OCI-LY1 (cell line): ENCODE measurements around the gene ARHGAP18.

Source experiments
- H2AFZ ChIP-seq: fragments of 200-600 bp; sonication (generic), shearing (Covaris generic); 2 replicates; pipeline ENCODE4 v1.6.0; 2014; ENCODE audit warnings: antibody characterized with exemption, mild to moderate bottlenecking, low read length
- H3F3A ChIP-seq: fragments of 200-600 bp; sonication (generic), shearing (Covaris generic); 2 replicates; pipeline ENCODE4 v1.6.0; 2014; ENCODE audit warnings: mild to moderate bottlenecking, antibody characterized with exemption, low read length, moderate library complexity; ENCODE audit not compliant: insufficient read depth
- H3K27ac ChIP-seq: fragments of 200-600 bp; sonication (generic); 2 replicates; pipeline ENCODE4 v1.5.1; 2014; ENCODE audit warnings: low read length, mixed run types, mild to moderate bottlenecking, low read depth; ENCODE audit not compliant: poor library complexity, severe bottlenecking
- H3K27me3 ChIP-seq: fragments of 200-600 bp; sonication (generic); 2 replicates; pipeline ENCODE4 v1.6.0; 2014; ENCODE audit warnings: antibody characterized with exemption, mild to moderate bottlenecking, low read length, moderate library complexity; ENCODE audit not compliant: insufficient read depth
- H3K36me3 ChIP-seq: fragments of 200-600 bp; sonication (generic); 2 replicates; pipeline ENCODE4 v1.6.1; 2014; ENCODE audit warnings: mild to moderate bottlenecking, antibody characterized with exemption, low read length, moderate library complexity, mixed read lengths; ENCODE audit not compliant: insufficient read depth
- H3K4me1 ChIP-seq: fragments of 200-600 bp; sonication (generic); 2 replicates; pipeline ENCODE4 v1.5.1; 2014; ENCODE audit warnings: mild to moderate bottlenecking, low read length, moderate library complexity; ENCODE audit not compliant: insufficient read depth, severe bottlenecking
- H3K4me2 ChIP-seq: fragments of 200-600 bp; sonication (generic), shearing (Covaris generic); 2 replicates; pipeline ENCODE4 v1.6.1; 2014; ENCODE audit warnings: low read length
- H3K4me3 ChIP-seq: fragments of 200-600 bp; sonication (generic); 2 replicates; pipeline ENCODE4 v1.5.1; 2014; ENCODE audit warnings: low read length, low read depth, mild to moderate bottlenecking, mixed read lengths; ENCODE audit not compliant: poor library complexity, severe bottlenecking
- H3K79me2 ChIP-seq: fragments of 200-600 bp; shearing (Covaris generic); 2 replicates; pipeline ENCODE4 v1.6.1; 2016; ENCODE audit warnings: mixed run types, low read length, mixed read lengths; ENCODE audit not compliant: insufficient read depth
- H3K9ac ChIP-seq: fragments of 200-600 bp; sonication (generic), shearing (Covaris generic); 2 replicates; pipeline ENCODE4 v1.6.1; 2014; ENCODE audit warnings: mild to moderate bottlenecking, low read length, mixed read lengths
- H3K9me2 ChIP-seq: fragments of 200-600 bp; sonication (generic), shearing (Covaris generic); 2 replicates; pipeline ENCODE4 v1.6.1; 2014; ENCODE audit warnings: low read depth, mild to moderate bottlenecking, low read length, mixed read lengths
- H3K9me3 ChIP-seq: fragments of 200-600 bp; shearing (Covaris generic); 2 replicates; pipeline ENCODE4 v1.6.1; 2014; ENCODE audit warnings: low read length, mixed read lengths
- H4K20me1 ChIP-seq: fragments of 200-600 bp; sonication (generic), shearing (Covaris generic); 2 replicates; pipeline ENCODE4 v1.6.0; 2016; ENCODE audit warnings: mild to moderate bottlenecking, low read length; ENCODE audit not compliant: insufficient read depth
- CTCF ChIP-seq: fragments of 200-600 bp; sonication (generic), shearing (Covaris generic); IDR thresholded peaks from 2 replicates; pipeline ENCODE4 v1.5.1; 2017; ENCODE audit warnings: mild to moderate bottlenecking, antibody characterized with exemption, low read length, moderate library complexity, mixed read lengths
- EZH2 ChIP-seq: fragments of 200-600 bp; sonication (generic), shearing (Covaris generic); IDR thresholded peaks from 2 replicates; pipeline ENCODE4 v1.8.0; 2017; ENCODE audit warnings: borderline replicate concordance, mixed run types, mild to moderate bottlenecking, antibody characterized with exemption, low read length, moderate library complexity, mixed read lengths

The ARHGAP18 gene

GRCh38 chr6:129732542-129732941 lies 22.6 kb upstream of the ARHGAP18 start:
- Histone ChIP-seq H4K20me1 (no peaks in the 10 kb centered on the region), H3K36me3 (no peaks in the 10 kb centered on the region), H2AFZ (no peak overlapping the region), H3K9ac (no peak overlapping the region), H3K9me2 (no peaks in the 10 kb centered on the region), H3K4me2 (no peak overlapping the region), H3F3A (no peaks in the 10 kb centered on the region), H3K27me3 (no peaks in the 10 kb centered on the region), H3K27ac (no peak overlapping the region), H3K79me2 (no peaks in the 10 kb centered on the region), H3K9me3 (no peaks in the 10 kb centered on the region), H3K4me1 (no peaks in the 10 kb centered on the region), H3K4me3 (no peak overlapping the region)
- TF ChIP-seq EZH2 (no peak), CTCF (no peak)

DNA sequence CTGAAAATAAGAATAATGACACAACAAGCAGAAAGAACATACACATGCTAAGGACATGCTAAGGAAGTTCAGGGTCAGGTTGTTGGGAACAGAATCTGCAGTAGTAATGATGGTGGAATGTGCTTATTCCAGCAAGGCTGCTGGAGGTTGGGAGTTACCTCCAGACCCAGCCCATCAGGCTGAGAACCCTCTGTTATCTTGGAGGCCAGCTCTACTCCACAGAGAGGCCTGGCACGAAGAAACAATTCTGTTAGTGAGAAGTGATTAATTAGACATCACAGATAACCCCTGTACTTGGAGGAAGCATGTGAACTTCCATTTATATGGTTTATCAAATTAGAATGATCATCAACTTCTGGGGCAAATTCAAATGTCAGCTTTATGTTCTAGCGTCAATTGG lies 22.1 kb upstream of the ARHGAP18 start:
- TF ChIP-seq EZH2 (no peak), CTCF (no peak)
- Histone ChIP-seq H3F3A (no peaks in the 10 kb centered on the region), H3K4me1 (no peaks in the 10 kb centered on the region), H3K9ac (no peak overlapping the region), H3K27me3 (no peaks in the 10 kb centered on the region), H3K36me3 (no peaks in the 10 kb centered on the region), H3K9me3 (no peaks in the 10 kb centered on the region), H3K27ac (no peak overlapping the region), H2AFZ (no peak overlapping the region), H3K79me2 (no peaks in the 10 kb centered on the region), H3K4me3 (no peak overlapping the region), H3K9me2 (no peaks in the 10 kb centered on the region), H3K4me2 (no peak overlapping the region), H4K20me1 (no peaks in the 10 kb centered on the region)

DNA sequence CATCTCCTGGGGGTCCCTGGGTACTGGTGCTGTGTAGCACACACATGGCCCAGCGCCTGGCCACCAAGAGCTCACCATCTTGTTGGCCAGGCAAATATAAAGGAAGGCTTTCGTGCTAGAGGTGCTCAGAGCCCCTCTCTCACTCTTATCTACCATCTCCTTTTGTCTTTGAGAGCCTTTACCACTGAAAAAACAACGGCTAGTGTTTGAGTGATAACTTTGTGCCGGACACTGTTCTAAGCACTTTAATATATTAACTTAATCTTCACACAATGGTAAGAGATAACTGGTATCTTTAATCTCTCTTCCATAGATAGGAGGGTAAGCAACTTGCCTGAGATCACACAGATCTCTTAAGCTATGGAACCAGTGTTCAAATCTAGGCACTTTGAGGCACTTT lies 21.5 kb upstream of the ARHGAP18 start:
- Histone ChIP-seq H3K36me3 (no peaks in the 10 kb centered on the region), H3K79me2 (no peaks in the 10 kb centered on the region), H3K4me3 (no peak overlapping the region), H2AFZ (no peak overlapping the region), H3K27ac (no peak overlapping the region), H4K20me1 (no peaks in the 10 kb centered on the region), H3K4me1 (no peaks in the 10 kb centered on the region), H3K4me2 (no peak overlapping the region), H3K27me3 (no peaks in the 10 kb centered on the region), H3K9me2 (no peaks in the 10 kb centered on the region), H3F3A (no peaks in the 10 kb centered on the region), H3K9me3 (no peaks in the 10 kb centered on the region), H3K9ac (no peak overlapping the region)
- TF ChIP-seq EZH2, result no peak
- no peak for TF ChIP-seq CTCF
